Choroid plexus epithelial cell (primary cell): ENCODE data around the gene TBC1D9.

Experiments
- DNase-seq: peaks from one replicate; pipeline ENCODE4 v3.0.0-alpha.2; 2010; ENCODE audit warnings: low read depth
- H3K4me3 ChIP-seq: 2 replicates; pipeline ENCODE4 v1.5.1; 2011; ENCODE audit warnings: low read depth, mild to moderate bottlenecking, control low read depth, low read length, moderate library complexity
- CTCF ChIP-seq: conservative IDR thresholded peaks from 2 replicates; pipeline ENCODE4 v1.5.1; 2011; ENCODE audit warnings: low read depth, mild to moderate bottlenecking, control low read depth, inconsistent platforms, low read length, moderate library complexity

TBC1D9 gene

GRCh38 chr4:140675599-140676231 lies 80.5 kb downstream of the TBC1D9 start:
- H3K4me3 ChIP-seq: no peak overlapping the region
- DNase-seq: peak; percentile 60
- no peak for TF ChIP-seq CTCF

GRCh38 chr4:140673729-140674128 lies 82.5 kb downstream of the TBC1D9 start:
- H3K4me3 ChIP-seq: no peak overlapping the region
- TF ChIP-seq CTCF: no peak
- peak; percentile 61 for DNase-seq

GRCh38 chr4:140672416-140672815 lies 83.8 kb downstream of the TBC1D9 start:
- no peak overlapping the region for H3K4me3 ChIP-seq
- no peak for DNase-seq
- TF ChIP-seq CTCF: no peak

GRCh38 chr4:140668111-140668510 lies 88.1 kb downstream of the TBC1D9 start:
- no peak for TF ChIP-seq CTCF
- DNase-seq: no peak
- no peak overlapping the region for H3K4me3 ChIP-seq

GRCh38 chr4:140666889-140667614 lies 89.1 kb downstream of the TBC1D9 start:
- no peak overlapping the region for H3K4me3 ChIP-seq
- DNase-seq: no peak
- TF ChIP-seq CTCF: no peak

- H3K4me3 ChIP-seq: no peak overlapping the region
- peak; percentile 73 for DNase-seq
- TF ChIP-seq CTCF: no peak
Measured at GRCh38 chr4:140662082-140662869, 93.9 kb downstream of the TBC1D9 start.
